HG03103 (cell line): ENCODE data around the gene CLASP2.
"Not testable (repeated sequence)": the region's sequence is repeated elsewhere in the genome, so short reads cannot be mapped to it uniquely, and the experiment has no call there.

Experiments used
- ATAC-seq: cut with Tn5 transposase; IDR thresholded peaks from one replicate; pipeline ENCODE4 v1.9.1; 2021; ENCODE audit warnings: low read depth; ENCODE audit not compliant: unreplicated experiment

The CLASP2 gene

DNA sequence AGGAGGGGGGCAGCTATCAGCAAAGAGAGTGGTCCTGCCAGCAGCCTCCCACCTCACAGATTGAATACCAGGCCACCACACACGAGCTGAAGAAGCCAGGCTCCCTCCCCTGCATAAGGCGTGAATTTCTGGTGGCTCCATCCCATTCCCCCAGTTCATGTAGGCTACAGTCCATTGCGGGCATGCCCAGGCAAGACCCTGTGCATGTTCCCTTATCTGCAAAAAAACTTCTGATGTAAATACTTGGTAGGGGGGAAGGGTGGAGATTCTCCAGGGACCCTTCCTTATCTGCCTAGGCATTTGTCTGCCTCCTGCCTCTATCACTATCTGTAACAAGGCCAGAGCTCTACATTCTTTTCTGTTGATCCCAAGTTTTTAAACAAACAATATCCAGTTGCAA is 250.3 kb downstream of the CLASP2 start:
- no peak for ATAC-seq

DNA sequence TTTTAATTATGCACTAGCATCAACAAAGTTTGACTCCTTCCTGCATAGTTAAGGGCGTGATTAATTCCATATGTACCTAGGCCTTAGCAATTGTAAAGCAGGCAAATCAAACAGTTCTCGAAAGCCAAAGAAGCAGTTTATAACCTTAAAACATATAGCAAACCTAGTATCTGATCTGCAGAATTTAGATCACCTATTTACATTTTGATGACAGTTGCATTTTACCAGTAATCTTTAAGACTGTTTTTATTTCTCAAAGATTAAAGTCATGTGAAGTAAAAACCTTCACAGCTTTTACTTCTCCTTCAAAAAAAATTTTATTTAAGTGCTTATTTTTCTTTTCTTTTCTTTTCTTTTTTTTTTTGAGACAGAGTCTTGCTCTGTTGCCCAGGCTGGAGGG is 257.0 kb downstream of the CLASP2 start:
- no peak for ATAC-seq

DNA sequence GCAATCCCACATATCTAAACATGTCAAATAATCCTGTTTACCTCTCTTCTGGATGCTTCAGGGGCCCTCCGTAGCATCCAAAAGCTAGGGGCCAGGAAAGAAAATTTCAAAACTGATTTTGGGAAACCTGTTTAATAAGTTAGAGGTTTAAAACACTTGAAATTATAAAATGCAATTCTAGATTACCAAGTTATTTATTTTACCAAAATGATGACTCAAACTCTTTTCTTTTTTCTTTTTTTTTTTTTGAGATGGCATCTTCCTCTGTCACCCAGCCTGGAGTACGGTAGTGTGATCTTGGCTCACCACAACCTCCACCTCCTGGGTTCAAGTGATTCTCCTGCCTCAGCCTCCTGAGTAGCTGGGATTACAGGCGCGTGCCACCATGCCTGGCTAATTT is 258.5 kb downstream of the CLASP2 start:
- ATAC-seq = not testable (repeated sequence)

DNA sequence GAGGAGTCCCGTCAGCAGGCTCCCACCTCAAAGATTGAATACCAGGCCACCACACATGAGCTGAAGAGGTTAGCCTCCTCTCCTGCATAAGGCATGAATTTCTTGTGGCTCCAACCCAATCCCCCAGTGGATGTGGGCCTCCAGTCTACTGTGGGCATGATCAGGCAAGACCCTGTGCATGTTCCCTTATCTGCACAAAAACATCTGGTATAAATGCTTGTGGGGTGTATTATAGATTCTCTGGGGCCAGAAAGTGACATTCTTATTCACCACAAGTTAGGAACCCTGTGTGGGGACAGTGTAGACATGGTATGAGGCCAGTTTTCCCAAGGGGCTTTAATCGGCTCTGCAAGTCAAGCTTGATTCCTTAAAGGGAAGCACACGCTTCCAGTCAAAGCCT is 259.6 kb downstream of the CLASP2 start:
- no peak for ATAC-seq

DNA sequence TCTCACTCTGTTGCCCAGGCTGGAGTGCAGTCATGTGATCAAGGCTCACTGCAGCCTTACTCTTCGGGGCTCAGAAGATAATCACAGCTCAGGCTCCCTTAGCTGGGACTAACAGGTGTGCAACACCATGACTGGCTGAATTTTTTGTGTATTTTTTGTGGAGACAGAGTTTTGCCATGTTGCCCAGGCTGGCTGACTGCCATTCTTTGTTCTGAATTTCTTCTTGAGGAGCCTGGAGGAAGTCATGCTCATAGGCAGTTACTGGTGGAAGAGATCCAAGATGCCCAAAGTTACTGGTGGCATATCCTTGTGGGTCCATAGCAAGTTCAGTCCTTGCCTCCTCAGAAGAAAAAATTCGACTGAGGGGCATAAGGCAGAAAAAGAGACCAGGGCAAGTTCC is 261.3 kb downstream of the CLASP2 start:
- ATAC-seq = no peak

- no peak for ATAC-seq
These were observed 264.7 kb downstream of the CLASP2 start for GRCh38 chr3:33453331-33453761.

GRCh38 chr3:33451994-33452393 is 266.1 kb downstream of the CLASP2 start:
- not testable (repeated sequence) for ATAC-seq

GRCh38 chr3:33447958-33448357 is 270.1 kb downstream of the CLASP2 start:
- ATAC-seq = no peak

- ATAC-seq = not testable (repeated sequence)
These were observed 270.8 kb downstream of the CLASP2 start for GRCh38 chr3:33447256-33447625.
